Measurements from ENCODE around the gene UGT1A7.

The UGT1A7 gene

DNA sequence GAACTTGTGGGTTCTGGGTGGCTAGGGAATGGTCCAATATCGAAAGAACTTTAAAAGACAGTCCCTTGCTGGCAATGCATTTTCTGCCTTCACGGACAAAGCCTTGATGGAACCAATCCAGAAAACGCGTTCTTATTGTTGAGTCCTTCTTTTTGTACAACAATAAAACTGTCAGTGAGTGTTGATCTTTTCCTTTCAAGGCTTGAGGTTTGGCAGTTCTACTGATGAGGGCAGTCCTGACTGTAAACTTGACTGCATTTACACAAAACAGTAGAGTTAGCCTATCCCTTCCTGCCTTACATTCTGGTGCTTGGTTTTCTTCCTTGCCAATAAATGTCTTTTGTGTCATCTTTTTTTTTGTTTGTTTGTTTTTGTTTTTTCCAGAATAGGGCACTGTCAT lies 2.5 kb upstream of the UGT1A7 start:
- H3K4me1 ChIP-seq (ENCODE audit: insufficient read depth, low read length, severe bottlenecking) = no peaks in the 10 kb centered on the region
- TF ChIP-seq, protein P1, sequence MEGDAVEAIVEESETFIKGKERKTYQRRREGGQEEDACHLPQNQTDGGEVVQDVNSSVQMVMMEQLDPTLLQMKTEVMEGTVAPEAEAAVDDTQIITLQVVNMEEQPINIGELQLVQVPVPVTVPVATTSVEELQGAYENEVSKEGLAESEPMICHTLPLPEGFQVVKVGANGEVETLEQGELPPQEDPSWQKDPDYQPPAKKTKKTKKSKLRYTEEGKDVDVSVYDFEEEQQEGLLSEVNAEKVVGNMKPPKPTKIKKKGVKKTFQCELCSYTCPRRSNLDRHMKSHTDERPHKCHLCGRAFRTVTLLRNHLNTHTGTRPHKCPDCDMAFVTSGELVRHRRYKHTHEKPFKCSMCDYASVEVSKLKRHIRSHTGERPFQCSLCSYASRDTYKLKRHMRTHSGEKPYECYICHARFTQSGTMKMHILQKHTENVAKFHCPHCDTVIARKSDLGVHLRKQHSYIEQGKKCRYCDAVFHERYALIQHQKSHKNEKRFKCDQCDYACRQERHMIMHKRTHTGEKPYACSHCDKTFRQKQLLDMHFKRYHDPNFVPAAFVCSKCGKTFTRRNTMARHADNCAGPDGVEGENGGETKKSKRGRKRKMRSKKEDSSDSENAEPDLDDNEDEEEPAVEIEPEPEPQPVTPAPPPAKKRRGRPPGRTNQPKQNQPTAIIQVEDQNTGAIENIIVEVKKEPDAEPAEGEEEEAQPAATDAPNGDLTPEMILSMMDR (IDR thresholded peaks at IDR 0.05; ENCODE audit: low read length) = no peak
- no peak for TF ChIP-seq EZH2 (IDR thresholded peaks at IDR 0.05; ENCODE audit: borderline replicate concordance, low read length)
- no peak overlapping the region for H2AFZ ChIP-seq (ENCODE audit: low read length)
- no peaks in the 10 kb centered on the region for H3K79me2 ChIP-seq (ENCODE audit: insufficient read depth, low read length)
- H3K9ac ChIP-seq (ENCODE audit: low read length) = no peak overlapping the region
- H3K4me2 ChIP-seq (ENCODE audit: low read length) = no peak overlapping the region
- no peaks in the 10 kb centered on the region for H3K36me3 ChIP-seq (ENCODE audit: insufficient read depth, low read length)
- H3K27me3 ChIP-seq (ENCODE audit: insufficient read depth, low read length) = no peaks in the 10 kb centered on the region
- no peak overlapping the region for H3K4me3 ChIP-seq (ENCODE audit: low read depth, low read length, poor library complexity, severe bottlenecking)
- H4K20me1 ChIP-seq (ENCODE audit: insufficient read depth, low read length) = no peaks in the 10 kb centered on the region
- H3K9me2 ChIP-seq (ENCODE audit: low read depth, low read length) = no peaks in the 10 kb centered on the region; the same call in 1 of the 2 replicates
- no peaks in the 10 kb centered on the region for H3F3A ChIP-seq (ENCODE audit: insufficient read depth, low read length)
- no peak overlapping the region for H3K27ac ChIP-seq (ENCODE audit: low read depth, low read length, poor library complexity, severe bottlenecking)
- H3K9me3 ChIP-seq (ENCODE audit: low read length) = no peaks in the 10 kb centered on the region

DNA sequence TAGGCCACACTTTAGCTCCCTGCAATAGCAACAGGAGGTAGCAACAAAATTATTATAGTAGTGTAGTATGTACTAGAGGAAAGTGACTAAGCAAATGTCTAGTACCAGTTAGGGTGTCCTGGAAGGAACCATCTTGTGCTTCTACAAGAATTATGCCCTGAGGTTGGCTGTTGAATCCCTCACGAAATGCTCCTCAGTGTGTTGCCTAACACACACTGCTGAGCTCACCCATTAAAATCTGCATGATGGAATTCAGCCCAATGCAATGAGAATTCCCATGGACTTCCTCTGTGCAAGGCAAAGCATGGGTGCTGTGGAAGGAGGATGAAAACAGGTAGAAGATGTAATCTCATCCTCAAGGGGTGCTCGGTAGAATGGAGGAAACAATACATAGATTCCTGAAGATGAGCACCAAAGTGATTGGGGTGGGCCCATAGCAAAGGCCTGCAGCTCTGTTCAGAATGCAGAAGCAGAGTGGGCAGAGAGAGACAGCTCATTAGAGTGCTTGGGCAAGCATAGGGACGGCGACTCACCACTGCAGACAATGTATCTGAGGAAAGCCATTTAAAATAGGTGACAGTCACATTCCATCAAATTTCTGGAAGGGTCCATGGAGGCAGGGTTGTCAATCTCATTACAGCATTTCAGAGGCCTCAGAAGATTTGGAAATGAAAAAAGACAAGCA lies 1.2 kb upstream of the UGT1A7 start:
- H3K27ac ChIP-seq (ENCODE audit: low read depth, low read length, poor library complexity, severe bottlenecking) = no peak overlapping the region
- no peaks in the 10 kb centered on the region for H3F3A ChIP-seq (ENCODE audit: insufficient read depth, low read length)

DNA sequence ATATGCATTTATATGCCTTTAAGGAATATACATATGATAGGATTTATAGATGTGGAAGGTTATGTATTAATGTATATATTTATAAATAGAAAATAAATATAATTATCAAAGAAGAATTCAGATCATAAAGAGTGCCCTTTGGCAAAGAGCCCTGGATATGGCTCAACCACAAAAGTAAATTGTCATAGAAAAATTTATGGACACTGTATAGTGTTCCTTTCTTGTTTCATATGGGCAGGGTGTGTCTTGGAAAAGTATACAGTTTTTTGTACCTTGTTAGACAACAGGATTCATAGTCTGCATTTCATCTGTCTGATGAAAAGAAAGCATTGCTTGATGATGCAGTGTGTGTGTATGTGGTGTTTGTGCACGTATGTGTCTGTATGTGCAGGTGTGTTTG lies 2.9 kb downstream of the UGT1A7 start:
- no peak overlapping the region for H3K4me2 ChIP-seq (ENCODE audit: low read length)
- H3K4me3 ChIP-seq (ENCODE audit: low read depth, low read length, poor library complexity, severe bottlenecking) = no peak overlapping the region
- H3K9me2 ChIP-seq (ENCODE audit: low read depth, low read length) = no peaks in the 10 kb centered on the region; the same call in 1 of the 2 replicates
- H3K9ac ChIP-seq (ENCODE audit: low read length) = no peak overlapping the region
- no peaks in the 10 kb centered on the region for H3K36me3 ChIP-seq (ENCODE audit: insufficient read depth, low read length)
- no peaks in the 10 kb centered on the region for H3K4me1 ChIP-seq (ENCODE audit: insufficient read depth, low read length, severe bottlenecking)
- H3K79me2 ChIP-seq (ENCODE audit: insufficient read depth, low read length) = no peaks in the 10 kb centered on the region
- no peaks in the 10 kb centered on the region for H3K9me3 ChIP-seq (ENCODE audit: low read length)
- H3F3A ChIP-seq (ENCODE audit: insufficient read depth, low read length) = no peaks in the 10 kb centered on the region
- no peaks in the 10 kb centered on the region for H4K20me1 ChIP-seq (ENCODE audit: insufficient read depth, low read length)
- no peak for TF ChIP-seq EZH2 (IDR thresholded peaks at IDR 0.05; ENCODE audit: borderline replicate concordance, low read length)
- TF ChIP-seq, protein P1 (IDR thresholded peaks at IDR 0.05; ENCODE audit: low read length) = no peak
- no peaks in the 10 kb centered on the region for H3K27me3 ChIP-seq (ENCODE audit: insufficient read depth, low read length)
- no peak overlapping the region for H3K27ac ChIP-seq (ENCODE audit: low read depth, low read length, poor library complexity, severe bottlenecking)
- no peak overlapping the region for H2AFZ ChIP-seq (ENCODE audit: low read length)

More for the DNA sequence above, 1.2 kb upstream of the UGT1A7 start:
- Histone ChIP-seq H4K20me1 (ENCODE audit: insufficient read depth, low read length) (no peaks in the 10 kb centered on the region), H3K4me1 (ENCODE audit: insufficient read depth, low read length, severe bottlenecking) (no peaks in the 10 kb centered on the region), H3K9me2 (ENCODE audit: low read depth, low read length) (no peaks in the 10 kb centered on the region; the same call in 1 of the 2 replicates), H3K4me2 (ENCODE audit: low read length) (no peak overlapping the region), H3K9me3 (ENCODE audit: low read length) (no peaks in the 10 kb centered on the region), H3K4me3 (ENCODE audit: low read depth, low read length, poor library complexity, severe bottlenecking) (no peak overlapping the region), H3K27me3 (ENCODE audit: insufficient read depth, low read length) (no peaks in the 10 kb centered on the region), H3K36me3 (ENCODE audit: insufficient read depth, low read length) (no peaks in the 10 kb centered on the region), H3K9ac (ENCODE audit: low read length) (no peak overlapping the region), H3K79me2 (ENCODE audit: insufficient read depth, low read length) (no peaks in the 10 kb centered on the region), H2AFZ (ENCODE audit: low read length) (no peak overlapping the region)
- no peak for TF ChIP-seq EZH2 (IDR thresholded peaks at IDR 0.05; ENCODE audit: borderline replicate concordance, low read length)
- TF ChIP-seq, protein P1 (IDR thresholded peaks at IDR 0.05; ENCODE audit: low read length) = no peak
